GM13977 (cell line): ENCODE data around the gene MRPL41.

Experiments used
- DNase-seq: peaks from one replicate; pipeline ENCODE4 v3.0.0; 2012; ENCODE audit warnings: low spot score
- in situ Hi-C: fragments of 300-500 bp; cut with MboI; formaldehyde crosslinking; loops from one replicate; pipeline ENCODE4 v1.12.0; 2022; ENCODE audit warnings: low sequenced_read_pairs, low pct_unique_long_range_greater_than_20kb, mixed read lengths, inconsistent platforms; ENCODE audit not compliant: unreplicated experiment
- TF ChIP-seq, protein P1 (sequence below): IDR thresholded peaks from 2 replicates; pipeline ENCODE4 v1.5.1; 2012; ENCODE audit warnings: mild to moderate bottlenecking, control low read depth; ENCODE audit not compliant: insufficient read depth; ENCODE audit errors: extremely low read depth, missing control alignments

MRPL41 gene

DNA sequence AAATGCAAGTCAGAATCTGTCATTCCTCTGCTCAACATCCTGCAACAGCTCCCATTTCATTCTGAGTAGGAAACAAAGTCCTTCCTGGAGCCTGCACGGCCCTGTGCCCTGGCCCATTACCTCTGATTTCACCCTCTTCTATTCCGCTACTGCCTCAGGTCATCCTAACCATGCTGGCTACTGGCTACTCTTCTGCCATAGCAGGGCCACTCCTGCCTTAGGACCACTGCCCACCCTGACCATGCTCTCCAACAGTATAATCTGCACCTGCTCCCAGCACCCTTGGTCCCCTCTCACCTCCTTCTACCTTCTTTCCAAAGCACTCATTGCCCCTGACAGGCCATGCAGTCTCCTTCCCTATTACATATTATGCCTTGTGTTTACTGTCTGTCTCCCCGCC, 18.9 kb downstream of the MRPL41 start:
- in situ Hi-C loops, result no loop called here
- no peak for DNase-seq
- TF ChIP-seq, protein P1, sequence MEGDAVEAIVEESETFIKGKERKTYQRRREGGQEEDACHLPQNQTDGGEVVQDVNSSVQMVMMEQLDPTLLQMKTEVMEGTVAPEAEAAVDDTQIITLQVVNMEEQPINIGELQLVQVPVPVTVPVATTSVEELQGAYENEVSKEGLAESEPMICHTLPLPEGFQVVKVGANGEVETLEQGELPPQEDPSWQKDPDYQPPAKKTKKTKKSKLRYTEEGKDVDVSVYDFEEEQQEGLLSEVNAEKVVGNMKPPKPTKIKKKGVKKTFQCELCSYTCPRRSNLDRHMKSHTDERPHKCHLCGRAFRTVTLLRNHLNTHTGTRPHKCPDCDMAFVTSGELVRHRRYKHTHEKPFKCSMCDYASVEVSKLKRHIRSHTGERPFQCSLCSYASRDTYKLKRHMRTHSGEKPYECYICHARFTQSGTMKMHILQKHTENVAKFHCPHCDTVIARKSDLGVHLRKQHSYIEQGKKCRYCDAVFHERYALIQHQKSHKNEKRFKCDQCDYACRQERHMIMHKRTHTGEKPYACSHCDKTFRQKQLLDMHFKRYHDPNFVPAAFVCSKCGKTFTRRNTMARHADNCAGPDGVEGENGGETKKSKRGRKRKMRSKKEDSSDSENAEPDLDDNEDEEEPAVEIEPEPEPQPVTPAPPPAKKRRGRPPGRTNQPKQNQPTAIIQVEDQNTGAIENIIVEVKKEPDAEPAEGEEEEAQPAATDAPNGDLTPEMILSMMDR, result no peak

DNA sequence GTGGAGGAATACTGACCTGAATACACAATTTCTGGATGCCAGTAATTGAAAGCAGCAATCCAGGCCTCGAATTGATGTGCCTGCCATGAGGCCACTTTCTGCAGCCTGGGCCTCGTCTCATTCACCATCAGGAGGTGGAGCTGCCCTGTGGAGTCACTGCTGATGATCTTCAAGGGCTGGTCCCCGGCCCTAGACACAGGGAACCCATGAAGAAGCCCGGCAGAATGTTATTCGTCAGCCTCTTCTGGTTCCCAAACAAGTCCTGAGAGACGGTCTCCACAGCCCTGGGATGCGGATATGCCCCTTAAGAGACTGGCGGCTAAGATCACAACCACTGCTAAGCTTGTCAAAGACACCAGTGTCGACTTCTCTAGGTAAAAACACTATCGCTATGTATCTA, 22.5 kb downstream of the MRPL41 start:
- TF ChIP-seq, protein P1, result no peak
- in situ Hi-C loops, result no loop called here
- no peak for DNase-seq

DNA sequence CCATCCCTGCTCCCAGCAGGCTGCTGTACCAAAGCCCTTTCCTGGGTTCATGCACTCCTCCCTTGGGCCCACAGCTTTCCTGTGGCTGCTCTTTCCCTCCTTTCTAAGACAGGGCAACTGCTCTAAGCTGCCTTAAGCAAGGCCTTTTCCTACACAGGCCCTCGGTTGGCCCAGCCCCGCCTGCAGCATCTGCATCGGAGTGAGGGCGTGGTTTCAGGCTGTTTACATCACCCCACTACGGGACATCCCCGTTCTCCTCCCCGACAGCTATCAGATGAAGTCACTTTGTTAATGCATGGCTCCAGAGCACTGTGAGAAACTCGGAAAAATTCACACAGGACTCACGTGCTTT, 23.7 kb downstream of the MRPL41 start:
- TF ChIP-seq, protein P1, result no peak
- in situ Hi-C loops, result no loop called here
- no peak for DNase-seq

DNA sequence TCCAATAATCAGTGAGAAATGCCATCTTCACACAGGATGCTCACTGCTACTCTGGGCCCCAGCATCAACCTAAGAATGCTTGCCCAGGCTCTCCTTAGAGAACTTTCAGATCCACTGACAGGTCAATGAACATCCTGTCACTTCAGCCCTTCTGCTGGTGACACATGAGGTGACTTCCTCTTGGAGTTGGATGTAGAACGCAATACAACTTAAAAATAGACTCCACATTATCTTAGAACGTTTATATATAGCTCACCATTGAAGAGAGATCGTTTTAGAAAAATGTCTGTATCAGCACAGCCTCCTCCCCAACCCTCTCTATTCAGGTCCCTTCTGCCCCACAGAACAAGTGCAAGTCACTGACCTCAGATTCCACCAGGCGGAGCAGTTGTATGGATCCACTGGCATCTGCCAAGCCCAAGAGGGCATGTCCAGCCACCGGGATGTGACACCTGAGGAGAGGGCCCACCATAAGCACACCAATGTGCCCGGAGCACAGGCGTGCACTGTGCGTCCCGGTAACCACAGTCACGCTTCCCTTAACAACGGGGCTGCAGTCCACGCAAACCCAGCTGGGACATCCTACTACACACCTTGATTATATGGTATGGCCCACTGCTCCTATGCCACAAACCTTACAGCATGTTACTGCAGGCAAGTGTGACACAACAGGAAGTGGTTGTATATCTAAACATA, 24.2 kb downstream of the MRPL41 start:
- in situ Hi-C loops, result no loop called here
- TF ChIP-seq, protein P1, result no peak
- no peak for DNase-seq

DNA sequence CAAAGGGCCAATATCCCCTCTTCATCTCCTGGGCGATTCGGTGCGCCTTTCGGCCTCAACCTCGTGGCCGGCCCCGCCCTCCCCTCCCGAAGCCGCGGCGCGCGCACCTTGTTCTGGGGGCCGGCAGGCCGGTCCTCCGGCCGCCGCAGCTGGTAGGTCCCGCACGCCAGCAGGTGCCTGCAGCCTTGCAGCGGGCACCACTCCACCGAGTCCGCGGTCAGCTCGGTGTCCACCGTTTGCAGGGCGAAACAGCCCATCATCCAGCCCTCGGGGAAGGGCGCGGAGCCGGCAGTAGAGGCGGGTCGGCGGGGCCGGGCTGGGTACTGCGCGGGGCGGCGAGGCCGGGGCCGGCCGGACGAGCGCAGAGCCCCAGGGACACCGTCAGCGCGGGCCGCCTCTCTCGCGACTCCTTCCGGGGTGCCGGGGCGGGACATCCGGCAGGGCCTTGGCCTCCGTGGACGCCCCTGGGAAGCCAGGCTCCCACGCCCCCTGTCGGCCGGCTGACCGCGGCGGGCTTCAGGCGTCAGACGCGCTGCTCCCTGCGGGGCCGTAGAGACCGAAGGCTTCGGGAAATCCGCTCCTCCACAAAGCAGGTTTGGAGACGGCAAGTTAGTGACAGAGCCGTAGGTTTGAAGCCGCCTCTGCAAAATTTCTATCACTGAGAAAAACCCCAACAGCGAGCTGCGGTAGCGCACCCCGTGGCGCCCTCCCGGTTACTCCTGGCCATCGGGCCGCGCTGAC, 27.0 kb downstream of the MRPL41 start, which contains the start of gene DPH7:
DPH7 (minus strand) TSS at position 408 of the 741 bp plus-strand sequence; CDS start at position 260, 148 bp downstream.
- in situ Hi-C loops, result no loop called here

DNA sequence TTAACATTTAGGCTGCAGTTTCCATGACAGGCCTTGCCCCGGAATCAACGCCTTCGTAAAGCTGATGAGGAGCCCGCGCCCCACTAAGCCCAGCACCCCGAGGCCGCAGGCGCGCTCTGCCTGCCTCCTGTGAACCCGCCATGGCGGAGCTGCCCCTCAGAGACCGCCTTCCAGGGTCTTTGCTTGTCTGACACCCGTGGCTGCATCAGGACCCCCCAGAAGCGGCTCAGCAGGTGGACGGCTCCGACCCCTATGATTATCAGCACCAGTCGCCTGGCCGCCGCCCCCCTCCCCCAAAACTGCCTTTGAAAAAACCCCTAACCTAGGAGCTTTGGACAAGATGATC, 27.6 kb downstream of the MRPL41 start:
- no peak for DNase-seq
- in situ Hi-C loops, result no loop called here
- TF ChIP-seq, protein P1, result no peak

More for the DNA sequence above, 27.0 kb downstream of the MRPL41 start, which contains the start of gene DPH7:
- TF ChIP-seq, protein P1, result peak; percentile 98
- peak; percentile 99 for DNase-seq
